NK-92 (cell line): ENCODE measurements around the gene PNMA5.

Experiments
- DNase-seq: peaks from one replicate; lab custom pipeline; 2025; ENCODE audit not compliant: unreplicated experiment; lab: John Stamatoyannopoulos, UW

The PNMA5 gene

DNA sequence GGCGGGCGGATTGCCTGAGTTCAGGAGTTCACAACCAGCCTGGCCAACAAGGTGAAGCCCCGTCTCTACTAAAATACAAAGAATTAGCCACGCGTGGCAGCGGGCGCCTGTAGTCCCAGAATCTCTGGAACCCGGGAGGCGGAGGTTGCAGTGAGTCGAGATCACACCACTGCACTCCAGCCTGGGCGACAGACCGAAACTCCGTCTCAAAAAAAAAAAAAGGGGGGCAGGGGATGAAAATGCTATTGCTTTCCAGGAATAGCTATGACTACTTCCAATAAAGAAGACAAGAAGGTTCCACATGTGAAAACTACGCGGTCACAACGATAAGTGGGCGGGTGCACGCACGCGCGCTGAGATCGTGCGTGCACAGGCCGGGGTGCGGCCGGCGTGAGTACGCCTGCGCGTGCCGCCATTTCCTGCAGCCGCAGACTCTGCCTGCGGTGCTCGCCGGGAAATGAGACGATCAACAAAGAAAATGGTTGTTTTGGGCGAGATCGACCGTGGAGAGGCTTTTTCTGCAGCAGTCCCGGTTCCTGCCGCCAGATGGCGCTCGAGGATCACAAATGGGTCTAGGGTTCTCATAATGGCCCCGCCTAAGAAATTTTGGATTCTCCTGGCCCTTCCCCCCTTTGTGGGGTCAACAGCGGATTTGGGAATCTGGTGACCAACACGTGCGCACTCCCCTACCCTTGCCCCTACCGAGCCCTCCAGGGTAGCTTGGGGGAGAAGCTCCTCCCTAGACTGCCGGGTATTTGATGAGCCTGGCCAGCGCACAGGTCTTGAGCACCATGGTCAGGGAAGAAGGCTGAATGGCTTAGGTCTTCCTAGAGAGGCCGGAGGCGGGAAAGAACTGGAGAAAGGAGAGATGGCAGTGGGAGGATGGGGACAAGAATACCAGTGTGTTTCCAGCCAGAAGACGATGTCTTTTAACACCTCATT lies 35.1 kb downstream of the PNMA5 start:
- peak; percentile 40 for DNase-seq

DNA sequence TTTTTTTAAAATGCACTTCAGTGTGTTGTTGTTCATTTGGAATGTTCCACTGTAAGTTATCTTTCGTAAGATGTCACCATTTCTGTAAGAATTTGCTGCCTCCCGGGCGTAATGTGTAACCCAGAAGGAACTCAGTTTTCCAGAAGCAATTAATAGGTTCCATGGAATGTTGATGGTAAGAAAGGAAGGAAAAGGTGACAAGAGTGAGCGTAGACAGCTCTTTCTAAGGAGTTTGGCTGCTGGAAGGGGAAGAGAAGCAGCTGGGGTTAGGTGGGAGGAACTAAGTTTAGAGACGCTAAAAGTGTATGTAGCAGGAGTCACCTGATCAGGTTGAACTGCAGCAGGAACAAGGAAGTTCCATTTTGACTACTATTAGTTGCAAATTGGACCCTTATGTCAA lies 35.9 kb downstream of the PNMA5 start:
- DNase-seq = no peak

DNA sequence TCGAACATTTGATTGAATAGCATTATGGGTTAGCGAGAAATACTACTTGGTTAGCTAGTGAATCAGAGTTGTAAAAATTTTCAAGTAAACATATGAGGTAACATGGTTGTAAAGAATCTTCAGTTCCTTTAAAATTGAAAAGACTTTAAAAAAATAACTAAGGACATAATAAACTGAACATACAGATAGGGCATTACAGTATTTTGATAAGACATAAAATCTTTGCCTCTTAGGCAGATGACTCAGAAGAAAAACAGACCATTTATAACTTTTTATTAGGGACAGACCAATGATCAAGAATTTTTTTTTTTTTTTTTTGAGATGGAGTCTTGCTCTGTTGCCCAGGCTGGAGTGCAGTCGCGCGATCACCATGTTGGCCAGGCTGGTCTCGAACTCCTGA lies 43.1 kb downstream of the PNMA5 start:
- no peak for DNase-seq

DNA sequence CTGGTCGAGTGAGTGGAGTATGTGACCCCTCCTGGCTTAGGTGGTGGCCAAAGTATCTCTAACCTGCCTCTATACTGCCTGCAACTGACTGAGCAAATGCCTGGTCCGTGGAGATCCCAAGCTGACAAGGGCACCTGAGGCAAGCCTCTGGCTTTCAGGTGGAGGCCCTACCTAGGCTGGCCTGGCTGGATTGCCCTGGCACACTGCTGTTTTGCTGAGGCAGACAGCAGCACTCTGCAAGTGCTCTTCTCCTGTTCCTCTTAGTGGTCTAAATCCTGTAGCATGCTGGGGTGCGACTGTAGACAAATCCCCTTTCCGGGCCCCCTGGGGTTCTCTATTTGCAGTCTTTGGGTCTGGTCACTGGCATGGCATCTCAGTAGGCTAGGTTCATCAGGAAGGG lies 44.8 kb downstream of the PNMA5 start:
- DNase-seq = no peak

DNA sequence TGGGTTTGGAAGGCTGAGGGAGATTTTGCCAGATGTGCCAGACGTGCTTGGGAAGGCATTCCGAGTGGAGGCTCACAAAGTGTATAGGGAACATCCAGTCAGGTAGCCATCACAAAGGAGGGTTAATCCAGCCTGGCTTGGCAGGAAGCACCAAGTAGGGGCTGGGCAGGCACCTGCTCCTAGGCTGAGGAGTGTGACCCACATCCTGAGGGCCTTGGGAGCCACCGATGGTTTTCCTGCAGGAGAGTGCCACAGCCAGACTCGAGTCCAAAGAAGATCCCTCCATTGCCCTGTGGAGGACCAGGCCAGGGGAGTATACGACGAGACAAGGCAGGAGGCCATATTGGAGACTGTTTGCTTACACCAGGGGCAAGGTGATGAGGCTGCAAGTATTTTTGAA lies 47.2 kb downstream of the PNMA5 start:
- no peak for DNase-seq

DNA sequence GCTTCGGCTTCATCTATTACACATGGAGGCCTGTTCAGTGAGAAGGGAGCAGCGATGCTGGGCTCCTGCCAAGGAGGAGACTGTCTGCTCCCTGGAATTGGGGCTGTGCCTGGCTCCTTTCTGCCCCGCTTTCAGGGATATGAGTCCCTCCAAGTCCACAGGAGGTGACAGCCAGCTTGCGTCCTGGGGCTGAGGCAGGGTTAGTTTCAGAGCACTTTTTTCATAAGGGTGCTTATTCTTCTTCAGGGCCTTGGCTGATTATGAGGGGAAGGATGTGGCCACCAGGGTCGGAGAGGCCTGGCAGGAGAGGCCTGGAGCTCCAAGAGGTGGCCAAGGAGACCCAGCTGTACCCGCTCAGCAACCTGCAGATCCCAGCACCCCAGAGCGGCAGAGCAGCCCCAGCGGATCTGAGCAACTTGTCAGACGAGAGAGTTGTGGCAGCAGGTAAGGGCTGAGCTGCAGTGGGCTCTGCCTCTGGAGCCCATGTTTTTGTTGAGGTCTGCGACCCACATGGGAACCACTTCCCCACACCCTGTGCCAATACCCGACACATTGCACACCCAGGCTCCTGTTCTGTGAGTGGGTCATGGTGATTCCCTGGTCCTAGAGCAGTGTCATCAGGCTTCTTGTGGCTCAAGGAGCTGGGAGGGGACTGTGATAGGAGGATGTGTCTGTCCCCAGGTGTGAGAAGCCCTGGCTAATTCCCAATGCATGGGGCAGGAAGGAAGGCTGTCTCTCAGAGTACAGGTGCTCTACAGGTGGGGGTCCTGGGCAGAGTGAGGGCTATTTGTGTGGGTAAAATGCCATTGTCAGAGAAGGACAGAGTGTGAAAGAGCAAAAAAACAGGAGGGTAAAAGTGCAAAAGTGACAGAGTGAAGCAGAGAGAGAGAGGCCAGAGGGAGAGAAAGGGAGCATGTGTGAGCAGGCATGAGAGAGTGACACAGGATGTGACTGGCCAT lies 48.6 kb downstream of the PNMA5 start:
- DNase-seq = no peak

DNA sequence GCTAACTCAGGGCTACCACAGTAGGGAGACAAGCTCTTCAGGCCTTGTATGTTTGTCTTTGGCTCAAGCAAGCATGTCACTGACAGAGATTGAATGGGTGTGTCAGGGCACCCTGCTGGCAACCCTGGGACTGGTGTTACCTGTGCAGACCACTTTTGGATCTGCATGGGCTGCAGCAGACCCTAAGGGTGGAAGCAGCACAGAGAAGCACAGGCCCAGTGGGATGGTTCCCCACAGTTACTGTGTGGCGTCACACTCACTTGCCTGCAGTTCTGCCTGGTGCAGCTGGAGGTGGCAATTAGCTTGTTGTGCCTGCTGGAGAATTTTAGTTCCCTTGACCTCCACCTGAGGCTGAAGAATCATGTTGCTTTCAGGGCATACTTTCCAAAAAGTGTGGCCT lies 50.1 kb downstream of the PNMA5 start:
- DNase-seq = no peak

DNA sequence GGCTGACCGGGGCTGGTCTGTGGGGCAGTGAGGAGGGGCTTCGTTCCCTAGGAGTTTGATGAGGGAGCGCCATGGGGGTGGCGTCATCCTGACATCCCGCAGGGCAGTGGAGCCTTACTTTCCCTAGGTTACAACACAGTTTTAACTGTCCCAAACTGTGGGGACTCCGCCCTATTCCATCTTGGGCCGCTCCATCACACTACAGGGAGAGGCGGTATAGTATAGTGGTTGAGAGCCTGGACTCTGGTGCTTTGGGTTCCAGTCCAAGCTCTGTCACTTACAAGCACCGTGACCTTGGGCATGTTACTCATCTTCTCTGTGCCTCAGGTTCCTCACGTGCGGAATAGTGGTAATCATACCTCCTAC lies 51.9 kb downstream of the PNMA5 start:
- no peak for DNase-seq

DNA sequence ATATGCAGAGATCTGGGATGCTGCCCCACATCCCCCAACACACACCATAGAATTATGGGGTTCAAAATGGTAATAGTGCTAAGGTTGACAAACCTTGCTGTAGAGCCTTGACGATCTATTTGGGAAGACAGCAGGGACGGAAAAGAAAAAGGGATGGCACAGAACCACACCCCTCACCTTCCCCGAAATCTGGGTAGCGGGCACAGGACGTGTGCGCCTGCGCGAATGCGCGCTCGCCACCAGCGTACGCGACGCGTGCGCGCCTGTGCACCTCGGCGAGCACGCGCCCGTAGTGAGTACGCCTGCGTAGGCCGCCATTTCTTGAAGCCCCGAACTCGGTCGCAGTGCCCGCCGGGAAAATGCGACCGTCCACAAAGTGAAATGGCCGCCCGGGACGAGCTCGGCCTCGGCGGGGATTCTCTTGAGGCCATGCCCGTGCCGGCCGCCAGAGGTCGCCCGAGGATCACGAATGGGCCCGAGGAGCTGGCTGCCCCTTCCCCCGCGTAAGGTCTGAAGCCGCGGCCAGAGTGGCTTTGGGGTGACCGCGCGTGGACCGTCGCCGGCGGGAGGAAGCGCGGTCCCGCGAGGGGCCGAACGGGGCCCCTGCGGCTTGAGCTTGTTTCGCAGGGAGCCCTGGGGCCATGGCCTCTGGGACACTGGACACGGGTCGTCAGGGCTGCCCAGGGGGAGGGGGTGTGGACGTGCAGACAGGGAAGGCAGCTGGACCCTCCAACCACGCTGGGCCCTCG lies 52.4 kb downstream of the PNMA5 start:
- peak; percentile 28 for DNase-seq
